H9 (cell line): Measurements from ENCODE around the gene ABCB7. TPM values are rescaled to one million over a fixed set of nuclear protein-coding genes. Genes with fewer than 3 reads are reported as not detected.

ENCODE experiments used
- DNase-seq: peaks from one replicate; pipeline ENCODE4 v3.0.0-alpha.2; 2017
- H2AFZ ChIP-seq: one replicate; pipeline ENCODE4 v1.6.1; 2013; ENCODE audit warnings: mild to moderate bottlenecking, low read length, control low read depth, moderate library complexity
- H2AK5ac ChIP-seq: 2 replicates; pipeline ENCODE4 v1.6.1; 2013; ENCODE audit warnings: low read length, control low read depth, mixed read lengths; ENCODE audit not compliant: insufficient read length
- H2BK120ac ChIP-seq: one replicate; pipeline ENCODE4 v1.6.1; 2013; ENCODE audit warnings: low read depth, mild to moderate bottlenecking, low read length, control low read depth, inconsistent platforms; ENCODE audit not compliant: poor library complexity, severe bottlenecking
- H2BK12ac ChIP-seq: 2 replicates; pipeline ENCODE4 v1.6.1; 2013; ENCODE audit warnings: low read length, control low read depth, mixed read lengths, low read depth; ENCODE audit not compliant: insufficient read length
- H2BK15ac ChIP-seq: 2 replicates; pipeline ENCODE4 v1.6.1; 2013; ENCODE audit warnings: low read depth, low read length, control low read depth
- H2BK20ac ChIP-seq: one replicate; pipeline ENCODE4 v1.6.1; 2013; ENCODE audit warnings: low read depth, mild to moderate bottlenecking, low read length, control low read depth, inconsistent platforms; ENCODE audit not compliant: poor library complexity, severe bottlenecking
- H2BK5ac ChIP-seq: 2 replicates; pipeline ENCODE4 v1.6.1; 2013; ENCODE audit warnings: low read length, control low read depth, mixed read lengths; ENCODE audit not compliant: insufficient read length
- H3K14ac ChIP-seq: 2 replicates; pipeline ENCODE4 v1.6.1; 2013; ENCODE audit warnings: low read length, control low read depth; ENCODE audit not compliant: insufficient read depth
- H3K18ac ChIP-seq: 2 replicates; pipeline ENCODE4 v1.6.1; 2013; ENCODE audit warnings: low read depth, mild to moderate bottlenecking, mixed read lengths, low read length, control low read depth; ENCODE audit not compliant: insufficient read length
- H3K23ac ChIP-seq: 2 replicates; pipeline ENCODE4 v1.6.1; 2013; ENCODE audit warnings: low read length, control low read depth, mixed read lengths, low read depth; ENCODE audit not compliant: insufficient read length
- H3K23me2 ChIP-seq: 2 replicates; pipeline ENCODE4 v1.6.1; 2013; ENCODE audit warnings: low read depth, mild to moderate bottlenecking, mixed read lengths, low read length, control low read depth; ENCODE audit not compliant: insufficient read length, poor library complexity, severe bottlenecking
- H3K27ac ChIP-seq: 2 replicates; pipeline ENCODE4 v1.5.1; 2013; ENCODE audit warnings: low read length, control low read depth, mixed read lengths, low read depth; ENCODE audit not compliant: insufficient read length
- H3K27me3 ChIP-seq: 2 replicates; pipeline ENCODE4 v1.6.1; 2013; ENCODE audit warnings: low read length, control low read depth, inconsistent platforms; ENCODE audit not compliant: insufficient read depth
- H3K4ac ChIP-seq: 2 replicates; pipeline ENCODE4 v1.6.1; 2013; ENCODE audit warnings: low read depth, mild to moderate bottlenecking, control low read depth, inconsistent platforms, low read length, moderate library complexity
- H3K4me1 ChIP-seq: 2 replicates; pipeline ENCODE4 v1.6.1; 2013; ENCODE audit warnings: low read length, control low read depth, inconsistent platforms; ENCODE audit not compliant: insufficient read depth
- H3K4me2 ChIP-seq: 2 replicates; pipeline ENCODE4 v1.6.1; 2013; ENCODE audit warnings: low read length, control low read depth, mixed read lengths; ENCODE audit not compliant: insufficient read length, insufficient read depth
- H3K56ac ChIP-seq: 2 replicates; pipeline ENCODE4 v1.6.1; 2013; ENCODE audit warnings: low read depth, mild to moderate bottlenecking, mixed read lengths, low read length, control low read depth; ENCODE audit not compliant: insufficient read length
- H3K79me1 ChIP-seq: 2 replicates; pipeline ENCODE4 v1.6.1; 2013; ENCODE audit warnings: low read depth, mild to moderate bottlenecking, moderate library complexity, low read length, control low read depth, inconsistent platforms; ENCODE audit not compliant: insufficient read depth, poor library complexity, severe bottlenecking
- H3K79me2 ChIP-seq: 2 replicates; pipeline ENCODE4 v1.6.1; 2013; ENCODE audit warnings: low read length, control low read depth, inconsistent platforms; ENCODE audit not compliant: insufficient read depth
- H3K9ac ChIP-seq: 2 replicates; pipeline ENCODE4 v1.6.1; 2013; ENCODE audit warnings: low read length, control low read depth, mixed read lengths; ENCODE audit not compliant: insufficient read length; ENCODE audit errors: extremely low read depth
- H3K9me3 ChIP-seq: one replicate; pipeline ENCODE4 v1.6.1; 2013; ENCODE audit warnings: low read depth, low read length, inconsistent platforms; ENCODE audit not compliant: control insufficient read depth
- H3T11ph ChIP-seq: one replicate; pipeline ENCODE4 v1.6.1; 2013; ENCODE audit warnings: mild to moderate bottlenecking, low read length, control low read depth, inconsistent platforms
- H4K20me1 ChIP-seq: one replicate; pipeline ENCODE4 v1.6.1; 2013; ENCODE audit not compliant: control insufficient read depth, insufficient read length, insufficient read depth
- H4K5ac ChIP-seq: 2 replicates; pipeline ENCODE4 v1.6.1; 2013; ENCODE audit warnings: low read depth, mild to moderate bottlenecking, mixed read lengths, low read length, control low read depth; ENCODE audit not compliant: insufficient read length
- H4K8ac ChIP-seq: replicated peaks from 2 replicates; pipeline ENCODE4 v1.6.1; 2013; ENCODE audit warnings: low read length, control low read depth, mixed read lengths, low read depth; ENCODE audit not compliant: insufficient read length
- H4K91ac ChIP-seq: 2 replicates; pipeline ENCODE4 v1.6.1; 2013; ENCODE audit warnings: low read depth, mild to moderate bottlenecking, moderate library complexity, mixed read lengths, low read length, control low read depth; ENCODE audit not compliant: insufficient read length
- H3K27ac Mint-ChIP-seq, 3 experiments: 2 replicates in 2 of 3; 3 replicates in 1 of 3; pipeline ENCODE4 v1.8.0; 2020 to 2021; ENCODE audit warnings: mixed read lengths in 3 of 3, mild to moderate bottlenecking in 1 of 3, moderate library complexity in 1 of 3
- H3K27me3 Mint-ChIP-seq: 2 replicates; pipeline ENCODE4 v1.8.0; 2021; ENCODE audit warnings: low read depth, mild to moderate bottlenecking, moderate library complexity, mixed read lengths
- H3K36me3 Mint-ChIP-seq, 3 experiments: 2 replicates in 2 of 3; 3 replicates in 1 of 3; pipeline ENCODE4 v1.8.0; 2020 to 2021; ENCODE audit warnings: low read depth in 3 of 3, mixed read lengths in 3 of 3; ENCODE audit not compliant: insufficient read depth in 1 of 3
- H3K4me1 Mint-ChIP-seq, 2 experiments: 2 replicates each; pipeline ENCODE4 v1.8.0; 2020; ENCODE audit warnings: mixed read lengths in 2 of 2
- H3K4me3 Mint-ChIP-seq, 2 experiments: 2 replicates in 1 of 2; 3 replicates in 1 of 2; pipeline ENCODE4 v1.8.0; 2020 to 2021; ENCODE audit warnings: mild to moderate bottlenecking in 2 of 2, mixed read lengths in 2 of 2, moderate library complexity in 1 of 2
- H3K9me3 Mint-ChIP-seq, 2 experiments: 2 replicates in 1 of 2; 3 replicates in 1 of 2; pipeline ENCODE4 v1.8.0; 2020; ENCODE audit warnings: mild to moderate bottlenecking in 2 of 2, mixed read lengths in 2 of 2, moderate library complexity in 1 of 2
- WGBS: extraction: QIAGEN DNeasy Blood & Tissue Kit; methylation state at CpG from one replicate; pipeline ENCODE4 v1.1.7; 2013; ENCODE audit warnings: missing lambda C conversion rate, low lambda C conversion rate, mixed read lengths; ENCODE audit not compliant: insufficient read length; ENCODE audit errors: extremely low coverage; 5-methylcytosine and 5-hydroxymethylcytosine counted together
- total RNA-seq: library from RNA; stranded (reverse); gene quantifications from 2 replicates; pipeline ENCODE4 v1.2.1, GENCODE V29; 2021
- TF ChIP-seq, protein P1 (sequence below): fragments of 200-600 bp; sonication (generic); conservative IDR thresholded peaks from 3 replicates; pipeline ENCODE4 v1.8.0; 2021; ENCODE audit warnings: antibody characterized with exemption, mild to moderate bottlenecking

The ABCB7 gene
- total RNA-seq, 1 experiment from 2014 or later: 40.8 TPM

DNA sequence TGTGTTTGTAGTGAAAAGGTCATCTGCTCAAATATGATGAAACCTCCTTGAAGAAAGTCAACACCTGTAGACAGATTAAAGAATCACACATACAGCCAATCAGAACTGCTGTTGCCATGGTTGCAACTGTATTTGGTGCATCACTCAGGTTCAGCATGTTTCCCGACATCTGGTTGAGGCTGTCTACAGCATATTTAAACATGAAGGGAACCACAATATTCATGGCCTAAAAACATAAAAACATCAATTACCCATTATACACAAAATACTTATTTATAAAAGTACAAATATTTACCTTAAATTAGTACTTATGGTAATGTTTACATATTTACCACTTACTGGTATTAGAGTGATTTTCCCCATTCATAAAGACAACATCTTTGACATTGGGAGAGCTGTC lies 79.7 kb downstream of the ABCB7 start:
- Mint-ChIP-seq H3K27ac (no peak overlapping the region), H3K27me3 (no peaks in the 10 kb centered on the region), H3K36me3 (peaks cover 0 to 22% (median 9%) of the 10 kb centered on the region in 3 experiments; a peak in 5 of 7 replicates), H3K9me3 (peaks cover 42 to 49% of the 10 kb centered on the region in 2 experiments), H3K4me1 (no peaks in the 10 kb centered on the region), H3K4me3 (no peak overlapping the region)
- TF ChIP-seq, protein P1, sequence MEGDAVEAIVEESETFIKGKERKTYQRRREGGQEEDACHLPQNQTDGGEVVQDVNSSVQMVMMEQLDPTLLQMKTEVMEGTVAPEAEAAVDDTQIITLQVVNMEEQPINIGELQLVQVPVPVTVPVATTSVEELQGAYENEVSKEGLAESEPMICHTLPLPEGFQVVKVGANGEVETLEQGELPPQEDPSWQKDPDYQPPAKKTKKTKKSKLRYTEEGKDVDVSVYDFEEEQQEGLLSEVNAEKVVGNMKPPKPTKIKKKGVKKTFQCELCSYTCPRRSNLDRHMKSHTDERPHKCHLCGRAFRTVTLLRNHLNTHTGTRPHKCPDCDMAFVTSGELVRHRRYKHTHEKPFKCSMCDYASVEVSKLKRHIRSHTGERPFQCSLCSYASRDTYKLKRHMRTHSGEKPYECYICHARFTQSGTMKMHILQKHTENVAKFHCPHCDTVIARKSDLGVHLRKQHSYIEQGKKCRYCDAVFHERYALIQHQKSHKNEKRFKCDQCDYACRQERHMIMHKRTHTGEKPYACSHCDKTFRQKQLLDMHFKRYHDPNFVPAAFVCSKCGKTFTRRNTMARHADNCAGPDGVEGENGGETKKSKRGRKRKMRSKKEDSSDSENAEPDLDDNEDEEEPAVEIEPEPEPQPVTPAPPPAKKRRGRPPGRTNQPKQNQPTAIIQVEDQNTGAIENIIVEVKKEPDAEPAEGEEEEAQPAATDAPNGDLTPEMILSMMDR: no peak
- H3K79me1 ChIP-seq: no peaks in the 10 kb centered on the region
- H3K23me2 ChIP-seq: no peaks in the 10 kb centered on the region
- H3K9me3 ChIP-seq: peaks cover 15% of the 10 kb centered on the region
- no peak overlapping the region for H3T11ph ChIP-seq
- no peak overlapping the region for H2BK5ac ChIP-seq
- H3K9ac ChIP-seq: no peak overlapping the region
- no peaks in the 10 kb centered on the region for H4K20me1 ChIP-seq
- no peak overlapping the region for H2AFZ ChIP-seq
- no peak overlapping the region for H3K56ac ChIP-seq
- no peak for DNase-seq
- no peak overlapping the region for H3K14ac ChIP-seq
- no peaks in the 10 kb centered on the region for H3K4me1 ChIP-seq
- no peak overlapping the region for H3K4ac ChIP-seq
- no peak overlapping the region for H3K4me2 ChIP-seq
- H3K27ac ChIP-seq: no peak overlapping the region
- H4K8ac ChIP-seq: no peak overlapping the region
- WGBS: no CpG with 5 or more reads among the region's 1 CpG
- H3K23ac ChIP-seq: no peak overlapping the region
- no peak overlapping the region for H2BK15ac ChIP-seq
- no peak overlapping the region for H2AK5ac ChIP-seq
- H3K18ac ChIP-seq: no peak overlapping the region
- H2BK12ac ChIP-seq: no peak overlapping the region
- H3K27me3 ChIP-seq: no peaks in the 10 kb centered on the region
- H2BK120ac ChIP-seq: no peak overlapping the region
- no peak overlapping the region for H4K5ac ChIP-seq
- H3K79me2 ChIP-seq: no peaks in the 10 kb centered on the region
- no peak overlapping the region for H2BK20ac ChIP-seq
- no peak overlapping the region for H4K91ac ChIP-seq
